ENCODE data around the gene HOXB9.

The HOXB9 gene

DNA sequence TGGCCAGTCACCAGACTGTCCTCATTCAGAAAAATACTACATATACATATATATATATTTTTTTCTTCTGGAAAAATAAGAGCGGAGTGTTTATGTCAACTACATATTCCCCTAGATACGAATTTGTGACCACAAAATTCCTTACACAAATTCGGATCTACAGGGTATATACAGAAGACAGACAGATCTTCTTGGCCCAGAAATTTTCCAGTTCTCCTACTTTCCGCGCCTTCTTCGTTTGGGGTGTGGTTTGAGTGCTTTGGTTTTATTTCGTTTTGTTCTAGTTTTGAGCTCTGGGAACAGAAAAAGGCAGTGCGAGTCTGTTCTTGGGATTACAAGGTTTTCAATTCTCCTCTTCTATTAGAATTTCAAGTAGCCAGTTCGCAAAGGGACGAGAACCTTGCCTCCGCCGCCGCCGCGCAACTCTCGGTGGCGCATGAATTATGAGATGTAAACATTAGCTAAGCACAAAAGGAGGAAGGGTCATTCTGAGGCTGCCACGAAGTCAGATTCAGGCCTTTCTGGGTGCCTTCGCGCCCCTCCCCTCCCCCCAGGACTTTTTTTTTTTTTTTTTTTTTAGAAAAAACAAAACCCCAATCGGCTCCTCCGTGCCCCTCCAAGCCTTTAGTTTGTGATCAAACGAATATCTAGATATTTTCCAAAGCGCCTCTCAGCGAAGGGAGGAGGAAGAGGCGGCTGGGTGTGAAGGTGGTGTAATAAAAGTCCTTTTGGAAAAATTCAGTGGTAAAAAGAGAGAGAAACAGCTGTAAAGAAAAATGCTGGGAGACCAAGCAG, 46.2 kb downstream of the HOXB9 start:
- CTCF ChIA-PET = interaction anchor here (0.7 to 2.8 kb wide), 3 partner anchors 8 to 44 kb away, joined by 3 to 13 read pairs (median 3); no protein-coding TSS in a partner anchor
- POLR2A ChIA-PET = interaction anchor here (0.7 to 0.9 kb wide), 2 partner anchors 9 to 45 kb away, joined by 4 read pairs; no protein-coding TSS in a partner anchor

GRCh38 chr17:48579471-48579759, 46.7 kb downstream of the HOXB9 start:
- ChIA-PET POLR2A (interaction anchor here (1.1 kb wide), 1 partner anchor 8 kb away, joined by 6 read pairs; no protein-coding TSS in a partner anchor), CTCF (interaction anchor here (0.5 to 2.8 kb wide), 2 partner anchors 9 to 14 kb away, joined by 3 to 13 read pairs; no protein-coding TSS in a partner anchor)

More for the DNA sequence above, 46.2 kb downstream of the HOXB9 start:
- TF ChIP-seq, protein P1, sequence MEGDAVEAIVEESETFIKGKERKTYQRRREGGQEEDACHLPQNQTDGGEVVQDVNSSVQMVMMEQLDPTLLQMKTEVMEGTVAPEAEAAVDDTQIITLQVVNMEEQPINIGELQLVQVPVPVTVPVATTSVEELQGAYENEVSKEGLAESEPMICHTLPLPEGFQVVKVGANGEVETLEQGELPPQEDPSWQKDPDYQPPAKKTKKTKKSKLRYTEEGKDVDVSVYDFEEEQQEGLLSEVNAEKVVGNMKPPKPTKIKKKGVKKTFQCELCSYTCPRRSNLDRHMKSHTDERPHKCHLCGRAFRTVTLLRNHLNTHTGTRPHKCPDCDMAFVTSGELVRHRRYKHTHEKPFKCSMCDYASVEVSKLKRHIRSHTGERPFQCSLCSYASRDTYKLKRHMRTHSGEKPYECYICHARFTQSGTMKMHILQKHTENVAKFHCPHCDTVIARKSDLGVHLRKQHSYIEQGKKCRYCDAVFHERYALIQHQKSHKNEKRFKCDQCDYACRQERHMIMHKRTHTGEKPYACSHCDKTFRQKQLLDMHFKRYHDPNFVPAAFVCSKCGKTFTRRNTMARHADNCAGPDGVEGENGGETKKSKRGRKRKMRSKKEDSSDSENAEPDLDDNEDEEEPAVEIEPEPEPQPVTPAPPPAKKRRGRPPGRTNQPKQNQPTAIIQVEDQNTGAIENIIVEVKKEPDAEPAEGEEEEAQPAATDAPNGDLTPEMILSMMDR (IDR thresholded peaks at IDR 0.05; ENCODE audit: insufficient read depth, low read length, missing control alignments) = no peak
- peak overlapping the region; percentile 78 for H3K4me3 ChIP-seq (ENCODE audit: low read depth, low read length)
- DNase-seq (ENCODE audit: low read depth, low spot score) = no peak

GRCh38 chr17:48578616-48579470, 47.3 kb downstream of the HOXB9 start:
- CTCF ChIA-PET = interaction anchor here (0.5 to 2.8 kb wide), 4 partner anchors 9 to 86 kb away, joined by 3 to 13 read pairs (median 3); no protein-coding TSS in a partner anchor
- DNase-seq (ENCODE audit: low read depth, low spot score) = no peak
- peak overlapping the region; percentile 78 for H3K4me3 ChIP-seq (ENCODE audit: low read depth, low read length)
- POLR2A ChIA-PET = interaction anchor here (0.5 to 1.1 kb wide), 6 partner anchors 9 to 92 kb away, joined by 3 to 6 read pairs (median 4); no protein-coding TSS in a partner anchor
- TF ChIP-seq, protein P1 (IDR thresholded peaks at IDR 0.05; ENCODE audit: insufficient read depth, low read length, missing control alignments) = no peak

More at GRCh38 chr17:48579471-48579759, 46.7 kb downstream of the HOXB9 start:
- H3K4me3 ChIP-seq (ENCODE audit: low read depth, low read length) = peak overlapping the region; percentile 78
- no peak for DNase-seq (ENCODE audit: low read depth, low spot score)
- TF ChIP-seq, protein P1 (IDR thresholded peaks at IDR 0.05; ENCODE audit: insufficient read depth, low read length, missing control alignments) = no peak

GRCh38 chr17:48577946-48578615, 48.1 kb downstream of the HOXB9 start, which contains the start of gene HOXB4:
HOXB4 (minus strand) TSS chr17:48578350; CDS start chr17:48578319, 31 bp downstream.
- DNase-seq (ENCODE audit: low read depth, low spot score) = no peak
- ChIA-PET CTCF (interaction anchor here (0.9 to 2.8 kb wide), 4 partner anchors 10 to 85 kb away, joined by 3 to 13 read pairs (median 4); no protein-coding TSS in a partner anchor), POLR2A (interaction anchor here (0.5 to 2.8 kb wide), 6 partner anchors 9 to 92 kb away, joined by 3 to 16 read pairs (median 5); no protein-coding TSS in a partner anchor)
- peak within 1 kb of the TSS; percentile 78 for H3K4me3 ChIP-seq (ENCODE audit: low read depth, low read length)
- TF ChIP-seq, protein P1 (IDR thresholded peaks at IDR 0.05; ENCODE audit: insufficient read depth, low read length, missing control alignments) = no peak

DNA sequence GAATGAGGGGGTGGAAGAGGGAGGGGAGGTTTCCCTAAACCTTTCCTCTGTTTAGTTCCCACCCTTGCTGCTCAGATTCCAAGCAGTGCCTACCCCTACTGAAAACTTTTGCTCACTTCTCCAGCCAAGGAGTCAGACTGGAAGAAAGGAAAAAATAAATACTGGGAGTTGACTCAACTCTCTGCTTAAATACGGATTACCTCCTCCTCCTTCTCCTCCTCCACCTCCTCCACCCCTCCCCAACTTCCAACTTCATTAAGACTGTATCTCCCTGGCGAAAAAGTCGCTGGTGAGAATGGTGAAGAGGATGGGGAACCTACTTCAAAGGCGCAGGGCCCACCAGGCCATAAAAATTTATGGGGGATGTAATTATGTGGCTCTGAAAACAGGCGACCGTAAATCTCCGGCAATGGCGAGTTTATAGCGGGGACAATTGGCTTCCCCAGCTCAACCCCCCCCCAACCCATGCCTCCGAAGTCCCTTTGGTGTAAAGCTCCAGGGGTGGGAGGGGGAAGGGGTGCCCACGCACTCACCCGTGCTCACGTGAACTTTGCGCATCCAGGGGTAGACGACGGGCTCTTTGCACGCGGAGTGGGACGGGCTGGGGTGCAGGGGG, 48.7 kb downstream of the HOXB9 start:
- ChIA-PET CTCF (interaction anchor here (1.0 to 1.3 kb wide), 2 partner anchors 35 to 226 kb away, joined by 3 to 5 read pairs; no protein-coding TSS in a partner anchor), POLR2A (interaction anchor here (1.0 to 2.8 kb wide), 10 partner anchors 10 to 94 kb away, joined by 3 to 16 read pairs (median 6); partner anchors contain the start of gene HOXB5)
- no peak for DNase-seq (ENCODE audit: low read depth, low spot score)
- peak overlapping the region; percentile 78 for H3K4me3 ChIP-seq (ENCODE audit: low read depth, low read length)
- TF ChIP-seq, protein P1 (IDR thresholded peaks at IDR 0.05; ENCODE audit: insufficient read depth, low read length, missing control alignments) = no peak

Data from AG04449 (cell line).